Stimulated activated CD4-positive, alpha-beta T cell treated with anti-CD3 and anti-CD28 coated beads, Interleukin-4, amount 100 ng/mL, for 4 hours (primary cell): ENCODE results near the gene TREX2.

Experiments
- DNase-seq, 2 experiments: peaks; one replicate each; pipeline ENCODE4 v3.0.0-alpha.2; 2020

The TREX2 gene

GRCh38 chrX:153454901-153455550 is 9.2 kb upstream of the TREX2 start:
- DNase-seq = no peak

- no peak for DNase-seq
These were observed 5.1 kb upstream of the TREX2 start for GRCh38 chrX:153450949-153451277.

GRCh38 chrX:153450114-153450948 is 4.5 kb upstream of the TREX2 start:
- no peak for DNase-seq

- no peak for DNase-seq
These were observed 3.7 kb upstream of the TREX2 start for GRCh38 chrX:153449368-153450113.

GRCh38 chrX:153448556-153449367 is 2.9 kb upstream of the TREX2 start:
- DNase-seq = no peak

- DNase-seq = no peak
These were observed 1.7 kb upstream of the TREX2 start for GRCh38 chrX:153447581-153447960.

- DNase-seq = no peak
These were observed 1.2 kb upstream of the TREX2 start for GRCh38 chrX:153446950-153447580.

- no peak for DNase-seq
These were observed 730 bp upstream of the TREX2 start for GRCh38 chrX:153446636-153446936.

GRCh38 chrX:153445106-153445855 is 575 bp downstream of the TREX2 start:
- no peak for DNase-seq

- DNase-seq = no peak
These were observed 1.4 kb downstream of the TREX2 start for GRCh38 chrX:153444333-153445011.

GRCh38 chrX:153443476-153444332 is 2.2 kb downstream of the TREX2 start:
- no peak for DNase-seq

- no peak for DNase-seq
These were observed 3.4 kb downstream of the TREX2 start for GRCh38 chrX:153442463-153442862.

GRCh38 chrX:153441981-153442380 is 3.9 kb downstream of the TREX2 start:
- no peak for DNase-seq

GRCh38 chrX:153441296-153441695 is 4.6 kb downstream of the TREX2 start:
- DNase-seq = no peak

- DNase-seq = no peak
These were observed 5.2 kb downstream of the TREX2 start for GRCh38 chrX:153440556-153441135.

- no peak for DNase-seq
These were observed 5.9 kb downstream of the TREX2 start for GRCh38 chrX:153439977-153440376.

GRCh38 chrX:153438532-153438931 is 7.3 kb downstream of the TREX2 start:
- no peak for DNase-seq

GRCh38 chrX:153435845-153436244 is 10.0 kb downstream of the TREX2 start:
- DNase-seq = no peak

GRCh38 chrX:153434801-153435200 is 11.1 kb downstream of the TREX2 start:
- no peak for DNase-seq

- DNase-seq = no peak
These were observed 12.0 kb downstream of the TREX2 start for GRCh38 chrX:153433781-153434285.
